Neural cell (in vitro differentiated cells): Measurements from ENCODE around the gene GOSR1.

Experiments
- CTCF ChIP-seq: fragments of 450-650 bp; IDR thresholded peaks from 2 replicates; pipeline ENCODE4 v1.5.1; 2014; ENCODE audit warnings: antibody characterized with exemption, mild to moderate bottlenecking, moderate library complexity; ENCODE audit not compliant: poor library complexity, severe bottlenecking
- POLR2AphosphoS5 ChIP-seq: IDR thresholded peaks from 2 replicates; pipeline ENCODE4 v1.6.1; 2012
- RAD21 ChIP-seq: fragments of 450-650 bp; conservative IDR thresholded peaks from 2 replicates; pipeline ENCODE4 v1.6.1; 2014; ENCODE audit warnings: antibody characterized with exemption, mild to moderate bottlenecking, moderate library complexity
- SMC3 ChIP-seq: fragments of 450-650 bp; conservative IDR thresholded peaks from 2 replicates; pipeline ENCODE4 v1.6.1; 2014; ENCODE audit warnings: antibody characterized with exemption, mild to moderate bottlenecking, moderate library complexity; ENCODE audit not compliant: poor library complexity
- TAF1 ChIP-seq: IDR thresholded peaks from 2 replicates; pipeline ENCODE4 v1.6.1; 2012; ENCODE audit warnings: low read depth

- TF ChIP-seq CTCF (no peak), RAD21 (no peak), TAF1 (no peak), POLR2AphosphoS5 (no peak), SMC3 (no peak)
Observed at GRCh38 chr17:30555942-30556341, 78.7 kb downstream of the GOSR1 start.
